SW480 (cell line): ENCODE data around the gene ZNF549.
A peak's percentile ranks its signal among the peaks of the same experiment; 100 is the strongest.
"Not testable (repeated sequence)": the region's sequence is repeated elsewhere in the genome, so short reads cannot be mapped to it uniquely, and the experiment has no call there.

Experiments
- DNase-seq: peaks from one replicate; pipeline ENCODE4 v3.0.0-alpha.2; 2016; ENCODE audit warnings: low spot score

Gene ZNF549

GRCh38 chr19:57527136-57527881 is at the start of gene ZNF549:
TSS of gene ZNF549 (plus strand) at chr19:57527356. CDS start at chr19:57527574, 218 bp downstream.
- peak; percentile 44 for DNase-seq

GRCh38 chr19:57487477-57488298 is 39.5 kb upstream of the ZNF549 start, which contains the start of gene ZNF419:
TSS of gene ZNF419 (plus strand) at chr19:57487750. CDS start at chr19:57487951, 201 bp downstream.
- peak; percentile 92 for DNase-seq

- not testable (repeated sequence) for DNase-seq
Observed at GRCh38 chr19:57488299-57488644, 38.9 kb upstream of the ZNF549 start.

GRCh38 chr19:57499332-57499679 is 27.9 kb upstream of the ZNF549 start:
- DNase-seq: not testable (repeated sequence)

GRCh38 chr19:57499680-57500395 is 27.3 kb upstream of the ZNF549 start, which contains the start of gene ZNF773:
TSS of gene ZNF773 (plus strand) at chr19:57499938. CDS start at chr19:57500081, 143 bp downstream.
- DNase-seq: not testable (repeated sequence)

GRCh38 chr19:57500400-57500799 is 26.8 kb upstream of the ZNF549 start:
- DNase-seq: not testable (repeated sequence)

GRCh38 chr19:57506163-57506562 is 21.0 kb upstream of the ZNF549 start:
- no peak for DNase-seq

- DNase-seq: no peak
Observed at GRCh38 chr19:57511484-57511883, 15.7 kb upstream of the ZNF549 start.

GRCh38 chr19:57512845-57513244 is 14.3 kb upstream of the ZNF549 start:
- DNase-seq: no peak

GRCh38 chr19:57515255-57515654 is 11.9 kb upstream of the ZNF549 start:
- DNase-seq: no peak

GRCh38 chr19:57518021-57518420 is 9.1 kb upstream of the ZNF549 start:
- DNase-seq: not testable (repeated sequence)

GRCh38 chr19:57537953-57538547 is 10.9 kb downstream of the ZNF549 start:
- no peak for DNase-seq

GRCh38 chr19:57546513-57546912 is 19.4 kb downstream of the ZNF549 start:
- no peak for DNase-seq

GRCh38 chr19:57552432-57552831 is 25.3 kb downstream of the ZNF549 start:
- DNase-seq: no peak

- DNase-seq: no peak
Observed at GRCh38 chr19:57557659-57558058, 30.5 kb downstream of the ZNF549 start.

GRCh38 chr19:57558525-57558924 is 31.4 kb downstream of the ZNF549 start:
- DNase-seq: no peak

- no peak for DNase-seq
Observed at GRCh38 chr19:57559008-57559403, 31.9 kb downstream of the ZNF549 start.

GRCh38 chr19:57559404-57560025 is 32.4 kb downstream of the ZNF549 start, which contains the start of gene ZNF550:
TSS of gene ZNF550 (minus strand) at chr19:57559863. CDS start at chr19:57559682, 181 bp downstream.
- no peak for DNase-seq

- no peak for DNase-seq
Observed at GRCh38 chr19:57560049-57560491, 32.9 kb downstream of the ZNF549 start.

- DNase-seq: no peak
Observed at GRCh38 chr19:57563547-57563946, 36.4 kb downstream of the ZNF549 start.
